Keratinocyte (primary cell): Measurements from ENCODE around the gene WASHC4. TPM values are rescaled to one million over a fixed set of nuclear protein-coding genes. Genes with fewer than 3 reads are reported as not detected.

Source experiments
- DNase-seq: peaks from one replicate; pipeline ENCODE4 v3.0.0-alpha.2; 2011; ENCODE audit warnings: low read depth, missing footprints, low spot score
- FAIRE-seq: peaks from 2 replicates; lab custom pipeline; 2011; peaks lifted over from hg19 to GRCh38; lab: Jason Lieb, UNC
- H2AFZ ChIP-seq: 2 replicates; pipeline ENCODE4 v1.6.0; 2012; ENCODE audit warnings: low read length, control low read depth, inconsistent platforms; ENCODE audit not compliant: control insufficient read depth
- H3K27ac ChIP-seq: 2 replicates; pipeline ENCODE4 v1.5.1; 2011; ENCODE audit warnings: low read length; ENCODE audit not compliant: control insufficient read depth, insufficient read depth
- H3K27me3 ChIP-seq: 3 replicates; pipeline ENCODE4 v1.6.0; 2011; ENCODE audit warnings: low read length; ENCODE audit not compliant: control insufficient read depth, insufficient read depth; ENCODE audit errors: extremely low read depth
- H3K36me3 ChIP-seq, 2 experiments: 2 replicates in 1 of 2; 3 replicates in 1 of 2; pipeline ENCODE4 v1.5.1; 2011; ENCODE audit warnings: low read length in 2 of 2, mild to moderate bottlenecking in 1 of 2; ENCODE audit not compliant: control insufficient read depth in 2 of 2, insufficient read depth in 2 of 2; ENCODE audit errors: extremely low read depth in 1 of 2
- H3K4me1 ChIP-seq: 3 replicates; pipeline ENCODE4 v1.5.1; 2011; ENCODE audit warnings: low read length; ENCODE audit not compliant: control insufficient read depth, insufficient read depth; ENCODE audit errors: extremely low read depth
- H3K4me2 ChIP-seq: 3 replicates; pipeline ENCODE4 v1.6.0; 2011; ENCODE audit warnings: low read depth, low read length; ENCODE audit not compliant: control insufficient read depth, insufficient read depth; ENCODE audit errors: extremely low read depth
- H3K4me3 ChIP-seq, 3 experiments: fragments of 200-600 bp in 1 of 3; sonication (generic) in 1 of 3; 2 replicates in 2 of 3; 3 replicates in 1 of 3; pipeline ENCODE4 v1.5.1; 2011 to 2016; ENCODE audit warnings: low read length in 3 of 3, mild to moderate bottlenecking in 3 of 3, control low read depth in 2 of 3, inconsistent platforms in 1 of 3, low read depth in 1 of 3, mixed read lengths in 1 of 3, mixed run types in 1 of 3, moderate library complexity in 1 of 3; ENCODE audit not compliant: control insufficient read depth in 2 of 3, insufficient read depth in 2 of 3; ENCODE audit errors: extremely low read depth in 1 of 3
- H3K79me2 ChIP-seq: 2 replicates; pipeline ENCODE4 v1.6.0; 2012; ENCODE audit warnings: low read length; ENCODE audit not compliant: control insufficient read depth, insufficient read depth
- H3K9ac ChIP-seq: 3 replicates; pipeline ENCODE4 v1.6.0; 2011; ENCODE audit warnings: low read length; ENCODE audit not compliant: control insufficient read depth, insufficient read depth; ENCODE audit errors: extremely low read depth
- H3K9me1 ChIP-seq: 3 replicates; pipeline ENCODE4 v1.6.0; 2011; ENCODE audit warnings: low read length; ENCODE audit not compliant: control insufficient read depth, insufficient read depth; ENCODE audit errors: extremely low read depth
- H3K9me3 ChIP-seq: 2 replicates; pipeline ENCODE4 v1.5.1; 2012; ENCODE audit warnings: low read depth, low read length; ENCODE audit not compliant: control insufficient read depth
- H4K20me1 ChIP-seq: 3 replicates; pipeline ENCODE4 v1.6.0; 2011; ENCODE audit warnings: low read length; ENCODE audit not compliant: control insufficient read depth, insufficient read depth; ENCODE audit errors: extremely low read depth
- EZH2 ChIP-seq: IDR thresholded peaks from one replicate; pipeline ENCODE4 v1.6.1; 2012; ENCODE audit warnings: inconsistent platforms, mild to moderate bottlenecking, low read length, moderate library complexity
- dilution Hi-C: fragments of 300-500 bp; cut with MboI; formaldehyde crosslinking; loops from one replicate; pipeline ENCODE4 v1.7.0; 2020; ENCODE audit warnings: low sequenced_read_pairs; ENCODE audit not compliant: extremely low pct_ligation_motif_present
- polyA plus RNA-seq, 5 experiments: library from polyadenylated mRNA; depleted of rRNA in 3 of 5; stranded (reverse) in 3 of 5; stranded (forward) in 1 of 5; unstranded in 1 of 5; fragments of >200 nt; gene quantifications; 1 replicate in 1 of 5; 2 replicates in 3 of 5; 3 replicates in 1 of 5; pipeline versions ENCODE4 v1.2.1 to v1.2.3, GENCODE V29; 2011 to 2012; ENCODE audit warnings: missing spikeins in 2 of 5, low read depth in 1 of 5, low replicate concordance in 1 of 5
- TF ChIP-seq, protein P1 (sequence below), 3 experiments: IDR thresholded peaks in 1 of 3; conservative IDR thresholded peaks in 1 of 3; optimal IDR thresholded peaks in 1 of 3; 2 replicates in 2 of 3; 3 replicates in 1 of 3; pipeline versions ENCODE3 to v1.5.1; 2011; ENCODE audit warnings: low read length in 3 of 3, mild to moderate bottlenecking in 3 of 3, moderate library complexity in 2 of 3, control low read depth in 1 of 3, inconsistent platforms in 1 of 3; ENCODE audit not compliant: insufficient read depth in 2 of 3; ENCODE audit errors: extremely low read depth in 1 of 3

Gene WASHC4
- polyA plus RNA-seq, 1 donor (not counting 4 experiments of a cell fraction or from before 2014, with no cell fraction given) = 58.1 TPM

DNA sequence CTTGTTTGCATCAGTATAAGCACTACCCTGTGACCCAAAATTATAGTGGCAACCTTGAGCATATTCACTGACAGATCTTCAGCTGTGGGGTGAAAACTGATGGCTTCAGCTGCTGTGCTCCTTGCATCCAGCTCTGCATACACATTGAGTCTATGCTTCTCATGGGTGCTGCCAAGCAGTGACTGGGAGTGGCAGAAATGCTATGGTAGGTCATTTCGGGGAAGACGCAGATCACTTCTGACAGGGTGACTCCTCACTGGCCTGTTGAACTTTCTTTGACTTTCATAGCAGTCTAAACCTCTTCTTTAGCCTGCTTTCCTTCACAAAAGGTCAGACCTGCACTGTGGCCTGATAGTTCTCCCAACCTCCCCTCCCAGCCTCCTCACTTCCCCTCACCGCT lies 17.7 kb upstream of the WASHC4 start:
- Histone ChIP-seq H3K9me1 (no peaks in the 10 kb centered on the region), H3K36me3 (no peaks in the 10 kb centered on the region)
- dilution Hi-C loops = no loop called here

DNA sequence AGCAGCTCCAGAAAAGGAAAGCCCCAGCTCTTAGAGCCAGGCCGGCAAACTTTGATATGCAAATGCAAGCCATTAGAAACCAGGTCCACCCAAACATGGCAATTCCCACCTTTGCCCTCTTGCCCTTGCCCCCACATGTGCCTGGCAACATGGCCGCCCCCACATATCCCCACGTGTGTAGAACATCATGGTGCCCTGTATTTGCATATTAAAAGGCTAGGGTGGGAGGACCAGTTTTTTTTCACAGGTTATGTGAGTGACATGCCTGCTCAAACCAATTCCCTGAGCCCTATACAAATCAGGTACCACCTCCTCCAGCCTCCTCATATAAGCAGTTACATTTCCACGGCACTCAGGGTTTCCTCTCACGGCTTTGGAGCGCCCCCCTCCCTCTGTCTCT lies 17.2 kb upstream of the WASHC4 start:
- Histone ChIP-seq H3K27me3 (no peaks in the 10 kb centered on the region), H3K4me1 (peaks cover 6% of the 10 kb centered on the region), H3K9me3 (no peaks in the 10 kb centered on the region), H3K27ac (no peak overlapping the region), H3K4me3 (no peak overlapping the region), H4K20me1 (no peaks in the 10 kb centered on the region), H3K36me3 (no peaks in the 10 kb centered on the region), H3K9ac (no peak overlapping the region), H3K9me1 (no peaks in the 10 kb centered on the region), H3K79me2 (no peaks in the 10 kb centered on the region), H3K4me2 (no peak overlapping the region), H2AFZ (no peak overlapping the region)
- DNase-seq (no peak), FAIRE-seq (no peak)
- dilution Hi-C loops = no loop called here
- TF ChIP-seq, protein P1, sequence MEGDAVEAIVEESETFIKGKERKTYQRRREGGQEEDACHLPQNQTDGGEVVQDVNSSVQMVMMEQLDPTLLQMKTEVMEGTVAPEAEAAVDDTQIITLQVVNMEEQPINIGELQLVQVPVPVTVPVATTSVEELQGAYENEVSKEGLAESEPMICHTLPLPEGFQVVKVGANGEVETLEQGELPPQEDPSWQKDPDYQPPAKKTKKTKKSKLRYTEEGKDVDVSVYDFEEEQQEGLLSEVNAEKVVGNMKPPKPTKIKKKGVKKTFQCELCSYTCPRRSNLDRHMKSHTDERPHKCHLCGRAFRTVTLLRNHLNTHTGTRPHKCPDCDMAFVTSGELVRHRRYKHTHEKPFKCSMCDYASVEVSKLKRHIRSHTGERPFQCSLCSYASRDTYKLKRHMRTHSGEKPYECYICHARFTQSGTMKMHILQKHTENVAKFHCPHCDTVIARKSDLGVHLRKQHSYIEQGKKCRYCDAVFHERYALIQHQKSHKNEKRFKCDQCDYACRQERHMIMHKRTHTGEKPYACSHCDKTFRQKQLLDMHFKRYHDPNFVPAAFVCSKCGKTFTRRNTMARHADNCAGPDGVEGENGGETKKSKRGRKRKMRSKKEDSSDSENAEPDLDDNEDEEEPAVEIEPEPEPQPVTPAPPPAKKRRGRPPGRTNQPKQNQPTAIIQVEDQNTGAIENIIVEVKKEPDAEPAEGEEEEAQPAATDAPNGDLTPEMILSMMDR (optimal IDR thresholded peaks at IDR 0.05 in 1 of 3, IDR thresholded peaks at IDR 0.05 in 1 of 3, conservative IDR thresholded peaks at IDR 0.05 in 1 of 3; ENCODE audit: extremely low read depth in 1 of 3, insufficient read depth in 2 of 3, low read length in 3 of 3) = no peak
- TF ChIP-seq EZH2 = no peak

More for the DNA sequence above, 17.7 kb upstream of the WASHC4 start:
- Histone ChIP-seq H2AFZ (no peak overlapping the region), H3K27ac (no peak overlapping the region), H3K27me3 (no peaks in the 10 kb centered on the region), H3K79me2 (no peaks in the 10 kb centered on the region), H3K4me2 (no peak overlapping the region), H3K9ac (no peak overlapping the region), H3K9me3 (no peaks in the 10 kb centered on the region), H4K20me1 (no peaks in the 10 kb centered on the region), H3K4me1 (peaks cover 6% of the 10 kb centered on the region), H3K4me3 (no peak overlapping the region)
- FAIRE-seq (no peak), DNase-seq (no peak)
- no peak for TF ChIP-seq EZH2
- TF ChIP-seq, protein P1 (optimal IDR thresholded peaks at IDR 0.05 in 1 of 3, IDR thresholded peaks at IDR 0.05 in 1 of 3, conservative IDR thresholded peaks at IDR 0.05 in 1 of 3; ENCODE audit: extremely low read depth in 1 of 3, insufficient read depth in 2 of 3, low read length in 3 of 3) = no peak
